Activated CD4-positive, CD25-positive, alpha-beta regulatory T cell treated with anti-CD3 and anti-CD28 coated beads, Interleukin-2, amount 50 U/mL, for 72 hours (primary cell): Measurements from ENCODE around the gene SPHK2.
"Not testable (repeated sequence)": the region's sequence is repeated elsewhere in the genome, so short reads cannot be mapped to it uniquely, and the experiment has no call there.

Experiments used
- DNase-seq: peaks from one replicate; pipeline ENCODE4 v3.0.0; 2021

SPHK2 gene

GRCh38 chr19:48618916-48619691 is at the start of gene SPHK2, which contains the start of gene RPL18:
SPHK2 (plus strand) TSS chr19:48619506; CDS start chr19:48620515, 1,009 bp downstream.
RPL18 (minus strand) TSS chr19:48619178; CDS start chr19:48619143, 35 bp downstream.
- DNase-seq: peak; percentile 93

GRCh38 chr19:48569814-48570213 is 49.5 kb upstream of the SPHK2 start:
- DNase-seq: no peak

GRCh38 chr19:48571378-48572162 is 47.7 kb upstream of the SPHK2 start:
- no peak for DNase-seq

GRCh38 chr19:48573163-48573505 is 46.2 kb upstream of the SPHK2 start:
- no peak for DNase-seq

- no peak for DNase-seq
Measured at GRCh38 chr19:48575931-48576622, 43.2 kb upstream of the SPHK2 start.

GRCh38 chr19:48577908-48578307 is 41.4 kb upstream of the SPHK2 start:
- DNase-seq: not testable (repeated sequence)

GRCh38 chr19:48578891-48579290 is 40.4 kb upstream of the SPHK2 start:
- no peak for DNase-seq

GRCh38 chr19:48582168-48582567 is 37.1 kb upstream of the SPHK2 start:
- DNase-seq: no peak

- no peak for DNase-seq
Measured at GRCh38 chr19:48587387-48587786, 31.9 kb upstream of the SPHK2 start.

GRCh38 chr19:48588670-48589401 is 30.5 kb upstream of the SPHK2 start:
- DNase-seq: peak; percentile 94

GRCh38 chr19:48591021-48591420 is 28.3 kb upstream of the SPHK2 start:
- no peak for DNase-seq

- DNase-seq: no peak
Measured at GRCh38 chr19:48595171-48595570, 24.1 kb upstream of the SPHK2 start.

GRCh38 chr19:48595833-48596232 is 23.5 kb upstream of the SPHK2 start:
- no peak for DNase-seq

GRCh38 chr19:48596237-48596636 is 23.1 kb upstream of the SPHK2 start:
- no peak for DNase-seq

GRCh38 chr19:48596679-48597465 is 22.4 kb upstream of the SPHK2 start:
- no peak for DNase-seq

GRCh38 chr19:48598996-48599700 is 20.2 kb upstream of the SPHK2 start:
- no peak for DNase-seq

- DNase-seq: no peak
Measured at GRCh38 chr19:48600679-48601417, 18.5 kb upstream of the SPHK2 start.

- DNase-seq: no peak
Measured at GRCh38 chr19:48603001-48603400, 16.3 kb upstream of the SPHK2 start.

GRCh38 chr19:48603449-48603848 is 15.9 kb upstream of the SPHK2 start:
- no peak for DNase-seq

GRCh38 chr19:48603850-48604249 is 15.5 kb upstream of the SPHK2 start:
- no peak for DNase-seq
